M059J (cell line): ENCODE results near the gene DTNB. TPM values are rescaled to one million over a fixed set of nuclear protein-coding genes. Genes with fewer than 3 reads are reported as not detected.
"Not testable (repeated sequence)": the region's sequence is repeated elsewhere in the genome, so short reads cannot be mapped to it uniquely, and the experiment has no call there.

Experiments
- DNase-seq: peaks from one replicate; pipeline ENCODE4 v3.0.0-alpha.2; 2012; ENCODE audit warnings: low read depth
- total RNA-seq: library from RNA; depleted of rRNA; stranded (reverse); fragments of >200 nt; shearing (Covaris generic); gene quantifications from 2 replicates; pipeline ENCODE4 v1.2.3, GENCODE V29; 2014

The DTNB gene
- total RNA-seq, 1 experiment from 2014 or later, result 12.2 TPM

DNA sequence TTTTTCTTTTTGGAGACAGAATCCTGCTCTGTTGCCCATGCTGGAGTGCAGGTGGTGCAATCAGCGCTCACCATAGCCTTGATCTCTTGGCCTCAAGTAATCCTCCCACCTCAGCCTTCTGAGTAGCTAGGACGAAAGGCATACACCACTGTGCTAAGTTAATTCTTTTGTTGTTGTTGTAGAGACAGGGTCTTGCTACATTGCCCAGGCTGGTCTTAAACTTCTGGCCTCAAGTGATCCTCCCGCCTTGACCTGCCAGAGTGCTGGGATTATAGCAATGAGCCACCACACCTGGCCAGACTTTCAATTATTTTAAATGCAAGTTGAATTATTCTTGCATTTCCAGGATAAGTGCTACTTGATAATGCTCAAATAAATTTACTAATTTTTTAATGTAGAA lies 126.5 kb downstream of the DTNB start:
- no peak for DNase-seq

DNA sequence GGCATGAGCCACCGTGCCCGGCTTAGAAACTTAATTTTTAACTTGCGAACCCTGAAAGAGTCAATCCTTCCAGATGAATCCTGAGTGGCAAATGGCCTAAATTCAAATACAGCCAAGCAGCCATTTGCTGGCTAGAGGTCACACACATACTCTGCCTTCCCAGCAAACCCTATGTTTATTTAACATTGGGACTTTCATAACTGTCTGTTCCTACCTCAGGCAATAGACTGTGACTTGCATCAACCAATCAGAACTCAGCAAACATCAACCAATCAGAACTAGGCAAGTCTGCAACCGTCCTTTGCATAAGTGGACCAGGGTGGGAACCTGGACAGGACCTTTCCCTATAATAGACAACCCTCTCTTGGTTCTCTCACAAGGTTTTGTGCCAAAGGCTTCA lies 127.5 kb downstream of the DTNB start:
- DNase-seq, result no peak

DNA sequence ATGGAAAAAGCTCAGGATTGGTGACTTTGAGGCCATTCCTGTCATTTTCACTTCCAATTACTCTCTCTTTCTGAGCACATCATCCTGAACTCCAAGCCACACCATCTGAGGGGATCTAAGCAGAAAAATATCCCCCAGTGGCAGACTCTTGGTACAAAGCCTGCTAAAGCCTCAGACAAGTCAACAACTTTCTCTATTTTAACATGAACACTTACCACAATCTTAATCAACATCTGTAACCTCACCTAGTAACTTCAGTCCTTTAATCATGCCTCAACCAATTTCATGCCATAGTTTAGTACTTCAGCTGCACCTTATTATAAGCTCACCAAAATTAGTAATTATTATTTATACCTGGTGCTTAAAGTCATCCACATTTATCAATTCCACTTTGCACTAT lies 128.9 kb downstream of the DTNB start:
- no peak for DNase-seq

DNA sequence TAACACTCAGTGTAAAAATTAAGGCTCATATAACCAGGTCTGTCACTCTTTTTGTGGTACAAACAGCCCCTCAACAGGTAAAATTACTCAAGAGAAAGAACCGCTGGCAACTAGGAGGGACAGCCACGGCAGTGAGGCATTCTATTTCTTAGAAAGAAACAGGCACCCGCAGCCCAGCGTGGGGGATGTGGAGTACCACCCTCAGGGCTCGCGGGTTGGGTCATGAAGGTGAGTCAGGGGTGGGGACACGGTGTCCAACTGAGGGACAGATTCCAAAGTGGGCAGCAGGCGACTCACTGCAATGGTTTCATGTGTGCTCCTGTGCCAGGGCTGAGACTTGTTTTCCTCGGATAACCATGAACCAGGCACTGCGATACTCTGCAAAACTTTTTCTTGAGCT lies 129.4 kb downstream of the DTNB start:
- DNase-seq, result no peak

DNA sequence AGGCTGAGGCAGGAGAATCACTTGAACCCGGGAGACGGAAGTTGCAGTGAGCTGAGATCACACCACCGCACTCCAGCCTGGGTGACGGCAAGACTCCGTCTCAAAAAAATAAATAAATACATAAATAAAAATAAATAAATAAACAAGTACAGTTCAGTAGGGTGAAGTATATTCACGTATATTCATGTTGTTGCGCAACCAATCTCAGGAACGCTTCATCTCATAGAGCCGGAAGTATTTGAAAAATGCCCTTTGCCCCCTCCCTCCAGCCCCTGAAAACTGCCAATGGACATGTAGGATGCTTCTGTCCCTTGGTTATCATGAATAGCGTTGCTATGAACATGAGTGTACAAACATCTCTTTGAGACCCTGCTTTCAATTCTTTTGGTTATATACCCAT lies 132.0 kb downstream of the DTNB start:
- DNase-seq, result no peak

DNA sequence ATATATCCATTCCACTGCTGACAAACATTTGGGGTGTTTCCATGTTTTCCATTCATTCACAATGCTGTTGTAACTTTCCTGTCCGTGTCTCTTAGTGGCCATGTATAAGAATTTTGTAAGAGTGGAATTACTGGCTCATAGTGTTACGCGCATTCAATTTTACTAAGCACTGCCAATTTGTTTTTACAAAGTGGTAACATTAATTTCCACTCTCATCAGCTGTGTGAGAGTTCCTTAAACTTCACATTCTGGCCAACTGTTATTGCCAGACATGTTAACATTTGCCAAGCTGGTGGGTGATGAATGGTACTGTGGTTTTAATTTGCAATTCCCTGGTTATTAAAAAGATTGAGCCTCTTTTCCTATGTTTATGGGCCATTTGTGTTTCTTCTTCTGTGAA lies 134.2 kb downstream of the DTNB start:
- DNase-seq, result peak; percentile 9

DNA sequence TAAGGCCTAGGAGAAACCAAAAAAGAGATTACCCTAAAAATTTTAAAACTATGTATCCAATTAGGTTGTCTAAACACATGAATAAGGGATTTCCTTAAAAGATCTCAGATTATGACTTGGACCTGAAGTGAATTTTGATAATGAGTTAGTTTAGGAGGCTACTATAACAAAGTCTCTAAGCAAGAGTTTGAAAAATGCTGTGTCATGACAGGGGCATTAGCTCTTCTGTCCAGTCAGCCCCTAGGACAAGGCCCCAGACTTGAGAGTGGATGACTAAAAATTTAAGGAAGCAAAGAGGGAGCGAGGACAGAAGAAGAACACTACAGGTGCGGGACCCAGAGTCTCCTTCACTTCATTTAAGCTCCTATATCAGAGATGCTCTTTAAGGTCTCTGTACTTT lies 135.9 kb downstream of the DTNB start:
- no peak for DNase-seq

DNA sequence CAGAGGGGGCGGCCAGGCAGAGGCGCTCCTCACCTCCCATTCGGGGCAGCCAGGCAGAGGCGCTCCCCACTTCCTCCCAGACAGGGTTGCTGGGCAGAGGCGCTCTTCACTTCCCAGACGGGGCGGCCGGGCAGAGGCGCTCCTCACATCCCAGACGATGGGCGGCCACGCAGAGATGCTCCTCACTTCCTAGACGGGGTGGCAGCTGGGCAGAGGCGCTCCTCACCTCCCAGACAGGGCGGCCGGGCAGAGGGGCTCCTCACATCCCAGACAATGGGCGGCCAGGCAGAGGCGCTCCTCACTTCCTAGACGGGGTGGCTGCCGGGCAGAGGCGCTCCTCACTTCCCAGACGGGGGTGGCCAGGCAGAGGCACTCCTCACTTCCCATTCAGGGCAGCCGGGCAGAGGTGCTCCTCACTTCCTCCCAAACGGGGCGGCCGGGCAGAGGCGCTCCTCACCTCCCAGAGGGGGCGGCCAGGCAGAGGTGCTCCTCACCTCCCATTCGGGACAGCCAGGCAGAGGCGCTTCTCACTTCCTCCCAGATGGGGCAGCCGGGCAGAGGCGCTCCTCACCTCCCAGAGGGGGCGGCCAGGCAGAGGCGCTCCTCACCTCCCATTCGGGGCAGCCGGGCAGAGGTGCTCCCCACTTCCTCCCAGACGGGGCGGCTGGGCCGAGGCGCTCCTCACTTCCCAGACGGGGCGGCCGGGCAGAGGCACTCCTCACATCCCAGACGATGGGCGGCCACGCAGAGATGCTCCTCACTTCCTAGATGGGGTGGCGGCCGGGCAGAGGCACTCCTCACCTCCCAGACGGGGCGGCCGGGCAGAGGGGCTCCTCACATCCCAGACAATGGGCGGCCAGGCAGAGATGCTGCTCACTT lies 137.7 kb downstream of the DTNB start:
- DNase-seq, result not testable (repeated sequence)

DNA sequence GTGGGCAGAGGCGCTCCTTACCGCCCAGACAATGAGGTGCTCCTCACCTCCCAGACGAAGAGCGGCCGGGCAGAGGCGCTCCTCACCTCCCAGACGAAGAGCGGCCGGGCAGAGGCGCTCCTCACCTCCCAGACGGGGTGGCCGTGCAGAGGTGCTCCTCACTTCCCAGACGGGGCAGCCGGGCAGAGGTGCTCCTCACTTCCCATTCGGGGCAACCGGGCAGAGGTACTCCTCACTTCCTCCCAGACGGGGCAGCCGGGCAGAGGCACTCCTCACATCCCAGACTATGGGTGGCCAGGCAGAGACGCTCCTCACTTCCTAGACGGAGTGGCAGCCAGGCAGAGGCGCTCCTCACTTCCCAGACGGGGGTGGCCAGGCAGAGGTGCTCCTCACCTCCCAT lies 138.4 kb downstream of the DTNB start:
- not testable (repeated sequence) for DNase-seq

DNA sequence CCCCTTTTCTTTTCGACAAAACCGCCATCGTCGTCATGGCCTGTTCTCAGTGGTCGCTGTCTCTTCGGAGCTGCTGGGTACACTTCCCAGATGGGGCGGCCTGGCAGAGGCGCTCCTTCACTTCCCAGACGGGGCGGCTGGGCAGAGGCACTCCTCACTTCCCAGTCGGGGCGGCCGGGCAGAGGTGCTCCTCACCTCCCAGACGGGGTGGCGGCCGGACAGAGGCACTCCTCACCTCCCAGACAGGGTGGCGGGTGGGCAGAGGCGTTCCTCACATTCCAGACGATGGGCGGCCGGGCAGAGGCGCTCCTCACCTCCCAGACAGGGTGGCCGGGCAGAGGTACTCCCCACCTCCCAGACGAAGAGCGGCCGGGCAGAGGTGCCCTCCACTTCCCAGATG lies 138.9 kb downstream of the DTNB start:
- no peak for DNase-seq

DNA sequence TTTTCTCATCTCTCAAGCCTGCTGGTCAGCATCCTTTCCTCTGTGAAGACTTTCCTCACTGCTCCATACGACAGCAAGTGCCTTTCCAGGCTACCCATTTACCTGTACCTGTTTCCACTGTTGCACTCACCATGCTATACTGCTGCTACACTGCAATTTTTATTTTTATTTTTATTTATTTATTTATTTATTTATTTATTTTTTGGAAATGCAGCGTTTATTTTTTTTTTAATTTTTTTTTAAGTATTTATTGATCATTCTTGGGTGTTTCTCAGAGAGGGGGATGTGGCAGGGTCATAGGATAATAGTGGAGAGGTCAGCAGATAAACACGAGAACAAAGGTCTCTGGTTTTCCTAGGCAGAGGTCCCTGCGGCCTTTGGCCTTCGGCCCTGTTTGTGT lies 139.6 kb downstream of the DTNB start:
- not testable (repeated sequence) for DNase-seq

DNA sequence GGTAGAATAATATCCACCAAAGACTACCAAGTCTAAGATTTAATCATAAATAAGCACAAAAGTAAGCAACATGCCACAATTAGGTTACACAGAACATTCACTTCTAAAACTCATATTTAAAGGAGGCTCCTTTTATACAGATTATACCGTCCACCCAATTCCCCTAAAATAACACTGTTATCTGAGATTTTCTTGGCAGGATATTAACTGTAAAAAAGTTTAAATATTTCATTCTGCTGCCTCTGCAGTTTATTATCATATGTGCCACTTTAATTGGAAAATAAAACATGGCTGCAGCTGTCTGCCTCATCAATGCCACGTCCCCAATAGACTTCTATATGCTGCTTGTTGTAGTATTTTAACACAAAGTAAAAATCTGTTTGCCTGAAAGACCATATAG lies 140.9 kb downstream of the DTNB start:
- no peak for DNase-seq

DNA sequence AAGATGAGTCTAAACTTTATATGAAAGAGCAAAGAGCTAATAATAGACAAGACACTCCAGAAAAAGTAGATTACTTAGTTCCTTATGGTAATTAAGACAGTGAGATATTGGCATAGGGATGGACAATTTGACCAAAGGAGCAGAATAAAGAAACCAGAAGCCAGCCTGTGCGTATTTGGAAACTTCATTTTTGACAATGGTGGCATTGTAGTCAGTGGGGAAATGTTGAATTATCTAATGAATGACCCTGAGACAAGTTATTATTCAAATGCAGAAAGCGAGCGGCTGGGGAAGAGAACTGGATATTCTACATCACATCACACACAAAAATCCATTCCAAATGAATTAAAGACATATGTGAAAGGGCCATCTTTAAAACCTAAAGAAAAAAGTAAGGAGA lies 144.3 kb downstream of the DTNB start:
- no peak for DNase-seq

DNA sequence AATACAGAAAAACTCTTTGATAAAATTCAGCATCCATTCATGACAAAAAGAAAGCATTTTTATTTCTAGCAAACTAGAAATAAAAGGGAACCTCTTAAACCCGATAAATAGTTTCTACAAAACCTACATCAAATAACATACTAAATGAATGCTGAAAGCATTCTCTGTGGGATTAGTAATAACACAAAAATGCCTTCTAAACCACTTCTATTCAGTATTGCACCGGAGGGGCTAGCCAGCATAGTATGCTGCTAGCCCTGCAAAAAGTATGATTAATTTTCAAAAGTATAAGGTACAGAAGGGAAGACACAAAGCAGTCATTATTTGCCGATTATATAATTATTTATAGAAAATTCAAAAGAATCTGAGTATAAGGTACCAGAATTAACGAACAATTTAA lies 145.2 kb downstream of the DTNB start:
- peak; percentile 81 for DNase-seq

DNA sequence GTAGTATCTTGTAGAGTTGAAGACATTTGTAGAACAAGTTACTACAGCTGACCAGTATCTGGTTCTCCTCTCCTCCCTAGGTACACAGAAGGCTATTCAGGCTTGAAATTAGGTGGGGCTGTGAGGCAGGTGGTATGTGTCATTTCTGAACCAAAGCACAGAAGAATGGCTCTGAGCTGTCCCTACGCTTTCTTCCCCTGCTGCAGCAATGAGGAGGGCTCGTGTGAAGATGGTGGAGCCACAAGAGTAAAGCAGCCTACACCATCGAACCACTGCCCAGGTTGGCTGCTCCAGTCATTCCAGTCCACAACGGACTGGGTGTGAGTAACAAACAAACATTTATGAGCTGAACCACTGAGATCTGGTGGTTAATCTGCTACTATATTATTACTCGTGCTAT lies 148.9 kb downstream of the DTNB start:
- DNase-seq, result no peak

DNA sequence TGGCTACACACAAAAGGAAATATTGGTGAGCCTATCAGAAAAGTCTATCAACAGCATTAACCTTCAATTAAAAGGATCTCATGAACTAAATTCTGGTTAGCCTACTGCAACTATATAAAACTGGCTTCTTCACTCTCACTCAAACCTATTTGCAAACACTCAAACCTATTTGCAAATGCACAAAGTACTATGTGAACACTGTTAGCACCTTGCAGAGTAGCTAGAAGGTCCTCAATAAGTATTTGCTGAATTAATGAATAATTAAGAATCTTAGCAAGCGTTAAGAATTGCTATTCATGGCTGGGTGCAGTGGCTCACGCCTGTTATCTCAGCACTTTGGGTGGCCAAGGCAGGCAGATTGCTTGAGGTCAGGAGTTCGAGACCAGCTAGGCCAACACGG lies 150.3 kb downstream of the DTNB start:
- DNase-seq, result no peak

DNA sequence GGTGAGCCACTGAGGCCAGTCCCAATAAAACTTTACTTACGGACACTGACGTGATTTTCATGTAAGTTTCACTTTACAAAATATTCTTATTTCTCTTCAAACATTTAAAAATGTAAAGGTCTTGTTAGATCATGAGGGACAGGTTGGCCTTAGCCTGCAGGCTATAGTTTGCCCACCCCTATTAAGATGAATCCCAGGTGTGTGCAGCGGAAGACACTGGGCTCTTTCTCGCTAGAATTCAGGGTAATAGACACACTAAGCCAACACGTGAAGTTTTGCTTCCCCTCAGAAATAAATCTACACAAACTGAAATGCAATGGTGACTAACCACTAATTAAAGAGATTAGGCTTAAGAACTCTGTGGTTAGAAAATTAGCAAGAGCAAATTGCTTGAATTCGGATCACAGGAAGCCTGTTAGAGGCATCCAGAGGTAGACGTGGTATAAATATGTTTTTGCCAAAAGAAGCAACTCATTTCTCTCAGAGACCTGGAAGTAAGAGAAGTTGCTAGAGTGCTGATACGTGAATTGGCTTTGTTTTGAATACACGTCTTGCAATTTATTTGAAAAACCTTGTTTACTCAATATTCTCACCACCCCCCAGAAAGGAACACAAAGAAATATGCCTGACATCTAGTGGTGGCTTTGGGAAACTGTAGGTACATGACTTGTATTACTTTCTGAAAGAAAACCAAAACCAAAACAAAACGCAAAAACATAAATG lies 151.6 kb downstream of the DTNB start:
- peak; percentile 78 for DNase-seq

DNA sequence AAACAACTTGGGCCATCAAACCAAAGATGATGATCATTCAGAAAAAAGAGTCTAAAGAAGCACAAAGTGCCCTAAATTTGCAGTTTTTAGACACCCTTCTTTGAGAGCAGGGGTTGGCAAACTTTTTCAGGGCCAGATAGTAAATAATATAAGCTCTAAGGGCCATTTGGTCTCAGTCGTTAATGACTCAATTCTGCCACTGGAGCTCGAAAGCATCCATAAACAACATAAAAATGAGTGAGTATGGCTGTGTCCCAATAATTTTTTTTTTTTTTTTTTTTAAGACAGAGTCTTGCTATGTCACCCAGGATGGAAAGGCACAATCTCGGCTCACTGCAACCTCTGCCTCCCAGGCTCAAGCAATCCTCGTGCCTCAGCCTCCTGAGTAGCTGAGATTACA lies 152.3 kb downstream of the DTNB start:
- peak; percentile 25 for DNase-seq

DNA sequence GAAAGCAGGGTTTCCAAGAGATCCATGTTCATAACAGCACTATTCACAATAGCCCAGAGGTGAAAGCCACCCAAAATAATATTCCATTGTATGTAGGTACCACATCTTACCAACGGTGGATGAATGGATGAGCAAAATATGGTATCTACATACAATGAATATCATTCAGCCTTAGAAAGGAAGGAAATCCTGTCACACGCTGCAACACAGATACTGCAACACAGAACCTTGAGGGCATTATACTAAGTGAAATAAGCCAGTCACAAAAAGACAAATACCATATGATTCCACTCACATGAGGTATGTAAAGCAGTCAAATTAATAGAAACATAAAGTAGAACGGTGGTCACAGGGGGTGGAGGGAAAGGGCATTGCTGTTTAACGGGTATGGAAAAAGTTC lies 155.7 kb downstream of the DTNB start:
- no peak for DNase-seq

DNA sequence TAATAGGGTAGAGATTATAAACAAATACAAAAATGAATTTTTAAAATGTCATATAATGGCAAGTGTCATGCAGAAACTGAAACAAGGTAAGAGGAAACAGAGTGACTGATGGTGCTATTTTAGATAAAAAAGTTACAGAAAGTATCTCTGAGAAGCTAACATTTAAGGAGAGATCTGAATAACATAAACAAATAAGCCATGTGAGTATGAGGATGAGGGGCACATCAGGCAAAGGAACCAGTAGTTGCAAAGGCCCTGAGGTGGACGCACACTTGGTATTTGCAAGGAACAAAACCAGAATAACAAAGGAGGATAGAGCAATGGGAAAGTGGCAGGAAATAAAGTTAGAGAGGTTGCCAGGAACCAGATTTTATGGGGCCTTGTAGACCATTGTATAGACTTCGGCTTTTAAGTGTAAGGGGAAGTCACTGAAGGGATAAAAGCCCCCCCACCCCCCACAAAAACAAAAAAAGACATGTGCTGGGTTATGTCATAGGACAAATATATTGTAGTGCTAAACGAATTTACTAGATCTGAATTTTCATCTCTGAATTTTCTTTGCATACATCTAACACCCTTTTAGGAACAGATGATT lies 159.2 kb downstream of the DTNB start:
- no peak for DNase-seq

DNA sequence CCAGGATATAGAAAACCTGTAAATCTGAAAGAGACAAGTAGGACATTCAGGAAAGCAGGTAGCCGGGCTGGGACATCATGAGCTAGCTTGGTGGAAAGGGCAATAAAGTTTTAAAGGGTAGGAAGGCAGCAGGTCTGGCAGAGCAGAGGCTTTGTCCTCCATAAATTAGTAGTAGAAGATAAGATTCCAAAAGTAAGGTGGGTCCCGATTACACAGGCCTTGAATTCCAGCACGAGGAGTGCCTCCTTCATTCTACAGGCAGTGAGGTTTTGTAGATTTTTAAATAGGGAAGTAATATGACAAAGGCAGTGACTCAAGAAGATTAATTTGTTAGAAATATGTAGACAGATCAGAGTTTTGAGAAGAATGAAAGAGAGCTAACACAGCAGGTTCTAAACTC lies 160.7 kb downstream of the DTNB start:
- no peak for DNase-seq

DNA sequence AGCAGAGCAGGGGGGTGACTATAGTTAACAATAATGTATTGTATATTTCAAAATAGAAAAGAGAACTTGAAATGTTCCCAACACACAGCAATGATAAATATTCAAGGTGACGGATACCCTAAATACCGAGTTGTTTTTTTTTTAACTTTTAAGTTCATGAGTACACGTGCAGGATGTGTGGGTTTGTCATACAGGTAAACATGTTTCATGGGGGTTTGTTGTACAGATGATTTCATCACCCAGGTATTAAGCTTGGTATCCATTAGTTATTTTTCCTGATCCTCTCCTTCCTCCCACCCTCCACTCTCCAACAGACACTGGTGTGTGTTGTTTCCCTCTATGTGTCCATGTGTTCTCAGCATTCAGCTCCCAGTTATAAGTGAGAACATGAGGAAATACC lies 167.2 kb downstream of the DTNB start:
- no peak for DNase-seq

DNA sequence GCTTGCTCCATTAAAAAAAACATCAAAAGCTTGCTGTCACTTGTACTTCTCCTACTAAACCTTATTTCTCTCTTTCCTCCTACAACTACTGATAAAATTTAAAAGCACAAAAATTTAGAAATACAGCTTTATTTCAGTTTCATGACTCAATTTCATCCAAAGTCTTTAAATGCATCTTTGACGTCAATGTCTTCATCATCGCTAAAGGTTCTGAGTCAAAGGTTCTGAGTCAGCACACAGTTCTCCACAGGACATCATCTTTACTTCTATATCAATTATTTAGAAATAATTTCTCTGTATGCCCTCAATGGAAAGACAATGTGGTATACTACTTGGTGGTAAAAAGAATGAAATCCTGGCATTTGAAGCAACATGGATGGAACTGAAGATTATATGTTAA lies 167.8 kb downstream of the DTNB start:
- no peak for DNase-seq
